Measurements from ENCODE around the gene FCN2.

DNA sequence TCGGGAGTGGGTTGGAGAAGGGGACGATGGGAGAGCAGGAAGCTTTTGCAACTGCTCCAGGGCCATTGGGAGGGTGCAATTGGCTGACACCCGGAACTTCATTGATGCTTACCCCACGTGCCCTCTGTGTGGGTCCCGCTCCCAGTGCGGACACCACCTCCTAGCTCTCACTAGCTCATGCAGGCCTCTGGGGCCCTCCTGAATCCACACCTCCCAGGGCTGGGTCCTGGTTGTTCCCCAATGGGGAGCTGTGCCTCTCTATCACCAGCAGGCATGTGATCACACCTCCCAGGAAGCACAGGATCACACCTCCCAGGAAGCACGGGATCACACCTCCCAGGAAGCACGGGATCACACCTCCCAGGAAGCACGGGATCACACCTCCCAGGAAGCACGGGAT, 32.1 kb upstream of the FCN2 start:
- TF ChIP-seq, protein P1, sequence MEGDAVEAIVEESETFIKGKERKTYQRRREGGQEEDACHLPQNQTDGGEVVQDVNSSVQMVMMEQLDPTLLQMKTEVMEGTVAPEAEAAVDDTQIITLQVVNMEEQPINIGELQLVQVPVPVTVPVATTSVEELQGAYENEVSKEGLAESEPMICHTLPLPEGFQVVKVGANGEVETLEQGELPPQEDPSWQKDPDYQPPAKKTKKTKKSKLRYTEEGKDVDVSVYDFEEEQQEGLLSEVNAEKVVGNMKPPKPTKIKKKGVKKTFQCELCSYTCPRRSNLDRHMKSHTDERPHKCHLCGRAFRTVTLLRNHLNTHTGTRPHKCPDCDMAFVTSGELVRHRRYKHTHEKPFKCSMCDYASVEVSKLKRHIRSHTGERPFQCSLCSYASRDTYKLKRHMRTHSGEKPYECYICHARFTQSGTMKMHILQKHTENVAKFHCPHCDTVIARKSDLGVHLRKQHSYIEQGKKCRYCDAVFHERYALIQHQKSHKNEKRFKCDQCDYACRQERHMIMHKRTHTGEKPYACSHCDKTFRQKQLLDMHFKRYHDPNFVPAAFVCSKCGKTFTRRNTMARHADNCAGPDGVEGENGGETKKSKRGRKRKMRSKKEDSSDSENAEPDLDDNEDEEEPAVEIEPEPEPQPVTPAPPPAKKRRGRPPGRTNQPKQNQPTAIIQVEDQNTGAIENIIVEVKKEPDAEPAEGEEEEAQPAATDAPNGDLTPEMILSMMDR (IDR thresholded peaks at IDR 0.05), result no peak
- TF ChIP-seq POLR2A (IDR thresholded peaks at IDR 0.05), result no peak

Measured in body of pancreas (tissue), 4 donors.